Measurements from ENCODE around the gene FARP1. TPM values are rescaled to one million over a fixed set of nuclear protein-coding genes. Genes with fewer than 3 reads are reported as not detected.

Gene FARP1
- total RNA-seq, 2 donors from 2014 or later: 1.0 to 2.2 TPM

GRCh38 chr13:98278068-98278724 is 135.3 kb downstream of the FARP1 start:
- DNase-seq (ENCODE audit: low spot score) (no peak), ATAC-seq (no peak)
- Mint-ChIP-seq H3K4me1 (ENCODE audit: low read depth in 2 of 2) (peaks cover 0 to 3% of the 10 kb centered on the region in 2 donors), H3K27me3 (peaks cover 17 to 27% of the 10 kb centered on the region in 2 donors), H3K27ac (no peak overlapping the region), H3K9me3 (no peaks in the 10 kb centered on the region), H3K4me3 (no peak overlapping the region), H3K36me3 (no peaks in the 10 kb centered on the region)

- peak overlapping the region; percentile 38 for H3K4me3 Mint-ChIP-seq
- no peaks in the 10 kb centered on the region for H3K9me3 Mint-ChIP-seq
- H3K36me3 Mint-ChIP-seq: no peaks in the 10 kb centered on the region
- DNase-seq (ENCODE audit: low spot score) (no peak), ATAC-seq (peak in 1 of 2 donors; percentile 55)
- H3K27ac Mint-ChIP-seq: no peak overlapping the region
- H3K4me1 Mint-ChIP-seq (ENCODE audit: low read depth in 2 of 2): peaks cover 0 to 3% of the 10 kb centered on the region in 2 donors
- H3K27me3 Mint-ChIP-seq: peaks cover 13 to 27% of the 10 kb centered on the region in 2 donors
Measured at GRCh38 chr13:98279473-98280175, 136.7 kb downstream of the FARP1 start.

GRCh38 chr13:98280176-98280510 is 137.2 kb downstream of the FARP1 start:
- Mint-ChIP-seq H3K27me3 (peaks cover 13 to 27% of the 10 kb centered on the region in 2 donors), H3K36me3 (no peaks in the 10 kb centered on the region), H3K4me1 (ENCODE audit: low read depth in 2 of 2) (peaks cover 0 to 3% of the 10 kb centered on the region in 2 donors), H3K4me3 (peak overlapping the region; percentile 38), H3K9me3 (no peaks in the 10 kb centered on the region), H3K27ac (no peak overlapping the region)
- DNase-seq (ENCODE audit: low spot score) (no peak), ATAC-seq (no peak)

- Mint-ChIP-seq H3K36me3 (no peaks in the 10 kb centered on the region), H3K27me3 (peaks cover 7 to 10% of the 10 kb centered on the region in 2 donors), H3K27ac (no peak overlapping the region), H3K9me3 (no peaks in the 10 kb centered on the region), H3K4me1 (ENCODE audit: low read depth in 2 of 2) (peaks cover 0 to 3% of the 10 kb centered on the region in 2 donors), H3K4me3 (no peak overlapping the region)
- ATAC-seq (no peak), DNase-seq (ENCODE audit: low spot score) (no peak)
Measured at GRCh38 chr13:98284679-98285078, 141.8 kb downstream of the FARP1 start.

GRCh38 chr13:98285317-98285716 is 142.4 kb downstream of the FARP1 start:
- DNase-seq (ENCODE audit: low spot score) (no peak), ATAC-seq (no peak)
- no peak overlapping the region for H3K4me3 Mint-ChIP-seq
- H3K36me3 Mint-ChIP-seq: no peaks in the 10 kb centered on the region
- H3K4me1 Mint-ChIP-seq (ENCODE audit: low read depth in 2 of 2): no peaks in the 10 kb centered on the region
- H3K27me3 Mint-ChIP-seq: peaks cover 3% of the 10 kb centered on the region in 2 donors
- no peak overlapping the region for H3K27ac Mint-ChIP-seq
- H3K9me3 Mint-ChIP-seq: no peaks in the 10 kb centered on the region

- Mint-ChIP-seq H3K4me3 (no peak overlapping the region), H3K36me3 (no peaks in the 10 kb centered on the region), H3K27ac (no peak overlapping the region), H3K27me3 (no peaks in the 10 kb centered on the region), H3K9me3 (no peaks in the 10 kb centered on the region), H3K4me1 (ENCODE audit: low read depth in 2 of 2) (no peaks in the 10 kb centered on the region)
- DNase-seq (ENCODE audit: low spot score) (no peak), ATAC-seq (peak in 1 of 2 donors; percentile 52)
Measured at GRCh38 chr13:98285852-98286594, 143.1 kb downstream of the FARP1 start.

- no peaks in the 10 kb centered on the region for H3K36me3 Mint-ChIP-seq
- no peak for DNase-seq (ENCODE audit: low spot score)
- no peaks in the 10 kb centered on the region for H3K9me3 Mint-ChIP-seq
- H3K4me1 Mint-ChIP-seq (ENCODE audit: low read depth in 2 of 2): no peaks in the 10 kb centered on the region
- no peaks in the 10 kb centered on the region for H3K27me3 Mint-ChIP-seq
- H3K4me3 Mint-ChIP-seq: no peak overlapping the region
- H3K27ac Mint-ChIP-seq: no peak overlapping the region
- no peak for ATAC-seq
Measured at GRCh38 chr13:98286799-98287198, 143.9 kb downstream of the FARP1 start.

- no peaks in the 10 kb centered on the region for H3K4me1 Mint-ChIP-seq (ENCODE audit: low read depth in 2 of 2)
- ATAC-seq: no peak
Measured at GRCh38 chr13:98288211-98288610, 145.3 kb downstream of the FARP1 start.

GRCh38 chr13:98289339-98289945 is 146.5 kb downstream of the FARP1 start:
- ATAC-seq (no peak), DNase-seq (ENCODE audit: low spot score) (no peak)
- no peaks in the 10 kb centered on the region for H3K4me1 Mint-ChIP-seq (ENCODE audit: low read depth in 2 of 2)
- H3K4me3 Mint-ChIP-seq: no peak overlapping the region
- H3K27ac Mint-ChIP-seq: no peak overlapping the region
- no peaks in the 10 kb centered on the region for H3K27me3 Mint-ChIP-seq
- no peaks in the 10 kb centered on the region for H3K36me3 Mint-ChIP-seq
- H3K9me3 Mint-ChIP-seq: no peaks in the 10 kb centered on the region

More at GRCh38 chr13:98288211-98288610, 145.3 kb downstream of the FARP1 start:
- H3K27me3 Mint-ChIP-seq: no peaks in the 10 kb centered on the region
- no peaks in the 10 kb centered on the region for H3K36me3 Mint-ChIP-seq
- no peak overlapping the region for H3K27ac Mint-ChIP-seq
- no peak for DNase-seq (ENCODE audit: low spot score)
- H3K9me3 Mint-ChIP-seq: no peaks in the 10 kb centered on the region
- H3K4me3 Mint-ChIP-seq: no peak overlapping the region

GRCh38 chr13:98290261-98290660 is 147.4 kb downstream of the FARP1 start:
- Mint-ChIP-seq H3K9me3 (no peaks in the 10 kb centered on the region), H3K36me3 (no peaks in the 10 kb centered on the region), H3K27me3 (no peaks in the 10 kb centered on the region), H3K4me3 (no peak overlapping the region), H3K4me1 (ENCODE audit: low read depth in 2 of 2) (no peaks in the 10 kb centered on the region), H3K27ac (no peak overlapping the region)
- ATAC-seq (no peak), DNase-seq (ENCODE audit: low spot score) (no peak)

GRCh38 chr13:98291658-98292057 is 148.8 kb downstream of the FARP1 start:
- Mint-ChIP-seq H3K36me3 (no peaks in the 10 kb centered on the region), H3K4me3 (no peak overlapping the region), H3K9me3 (no peaks in the 10 kb centered on the region), H3K27ac (no peak overlapping the region), H3K4me1 (ENCODE audit: low read depth in 2 of 2) (no peaks in the 10 kb centered on the region), H3K27me3 (peaks cover 0 to 8% of the 10 kb centered on the region in 2 donors)
- no peak for ATAC-seq
- no peak for DNase-seq (ENCODE audit: low spot score)

GRCh38 chr13:98293103-98293502 is 150.2 kb downstream of the FARP1 start:
- Mint-ChIP-seq H3K4me3 (no peak overlapping the region), H3K36me3 (no peaks in the 10 kb centered on the region), H3K27ac (no peak overlapping the region), H3K4me1 (ENCODE audit: low read depth in 2 of 2) (no peaks in the 10 kb centered on the region), H3K27me3 (peaks cover 3 to 8% of the 10 kb centered on the region in 2 donors), H3K9me3 (no peaks in the 10 kb centered on the region)
- no peak for DNase-seq (ENCODE audit: low spot score)
- ATAC-seq: no peak

GRCh38 chr13:98293570-98294142 is 150.8 kb downstream of the FARP1 start:
- no peak overlapping the region for H3K4me3 Mint-ChIP-seq
- no peak overlapping the region for H3K27ac Mint-ChIP-seq
- DNase-seq (ENCODE audit: low spot score) (no peak), ATAC-seq (no peak)
- peaks cover 5 to 14% of the 10 kb centered on the region in 2 donors for H3K27me3 Mint-ChIP-seq
- no peaks in the 10 kb centered on the region for H3K4me1 Mint-ChIP-seq (ENCODE audit: low read depth in 2 of 2)
- no peaks in the 10 kb centered on the region for H3K36me3 Mint-ChIP-seq
- H3K9me3 Mint-ChIP-seq: no peaks in the 10 kb centered on the region

All from natural killer cell treated with Interleukin-12 subunit alpha and Interleukin-12 subunit beta and Interleukin-15 and Interleukin-18, amount 100 ng/mL, for 72 hours (primary cell).